ENCODE results near the gene NIN.

The NIN gene

GRCh38 chr14:50763382-50764007 lies 67.5 kb downstream of the NIN start:
- in situ Hi-C loops (cut with MboI; ENCODE audit: low sequenced_read_pairs), result no loop called here

GRCh38 chr14:50762931-50763300 lies 68.0 kb downstream of the NIN start:
- in situ Hi-C loops (cut with MboI; ENCODE audit: low sequenced_read_pairs), result no loop called here

GRCh38 chr14:50762001-50762930 lies 68.7 kb downstream of the NIN start:
- in situ Hi-C loops (cut with MboI; ENCODE audit: low sequenced_read_pairs), result no loop called here

- in situ Hi-C loops (cut with MboI; ENCODE audit: low sequenced_read_pairs), result no loop called here
Observed at GRCh38 chr14:50759800-50760543, 71.0 kb downstream of the NIN start.

GRCh38 chr14:50758945-50759344 lies 72.0 kb downstream of the NIN start:
- in situ Hi-C loops (cut with MboI; ENCODE audit: low sequenced_read_pairs), result no loop called here

- in situ Hi-C loops (cut with MboI; ENCODE audit: low sequenced_read_pairs), result no loop called here
Observed at GRCh38 chr14:50758305-50758704, 72.7 kb downstream of the NIN start.

- in situ Hi-C loops (cut with MboI; ENCODE audit: low sequenced_read_pairs), result no loop called here
Observed at GRCh38 chr14:50757702-50758101, 73.3 kb downstream of the NIN start.

GRCh38 chr14:50756300-50756699 lies 74.7 kb downstream of the NIN start:
- in situ Hi-C loops (cut with MboI; ENCODE audit: low sequenced_read_pairs), result no loop called here

- in situ Hi-C loops (cut with MboI; ENCODE audit: low sequenced_read_pairs), result no loop called here
Observed at GRCh38 chr14:50750323-50750722, 80.6 kb downstream of the NIN start.

GRCh38 chr14:50745401-50746058 lies 85.4 kb downstream of the NIN start:
- in situ Hi-C loops (cut with MboI; ENCODE audit: low sequenced_read_pairs), result no loop called here

- in situ Hi-C loops (cut with MboI; ENCODE audit: low sequenced_read_pairs), result no loop called here
Observed at GRCh38 chr14:50744231-50744630, 86.7 kb downstream of the NIN start.

GRCh38 chr14:50741567-50741966 lies 89.4 kb downstream of the NIN start:
- in situ Hi-C loops (cut with MboI; ENCODE audit: low sequenced_read_pairs), result no loop called here

GRCh38 chr14:50740856-50741255 lies 90.1 kb downstream of the NIN start:
- in situ Hi-C loops (cut with MboI; ENCODE audit: low sequenced_read_pairs), result no loop called here

- in situ Hi-C loops (cut with MboI; ENCODE audit: low sequenced_read_pairs), result no loop called here
Observed at GRCh38 chr14:50739186-50739585, 91.8 kb downstream of the NIN start.

- in situ Hi-C loops (cut with MboI; ENCODE audit: low sequenced_read_pairs), result no loop called here
Observed at GRCh38 chr14:50736932-50737419, 94.0 kb downstream of the NIN start.

GRCh38 chr14:50734950-50735695 lies 95.8 kb downstream of the NIN start:
- in situ Hi-C loops (cut with MboI; ENCODE audit: low sequenced_read_pairs), result no loop called here

- in situ Hi-C loops (cut with MboI; ENCODE audit: low sequenced_read_pairs), result no loop called here
Observed at GRCh38 chr14:50733494-50733893, 97.5 kb downstream of the NIN start.

GRCh38 chr14:50728836-50729235 lies 102.1 kb downstream of the NIN start:
- in situ Hi-C loops (cut with MboI; ENCODE audit: low sequenced_read_pairs), result no loop called here

- in situ Hi-C loops (cut with MboI; ENCODE audit: low sequenced_read_pairs), result no loop called here
Observed at GRCh38 chr14:50726372-50727107, 104.4 kb downstream of the NIN start.

- in situ Hi-C loops (cut with MboI; ENCODE audit: low sequenced_read_pairs), result no loop called here
Observed at GRCh38 chr14:50725761-50726160, 105.2 kb downstream of the NIN start.

All from hTERT RPE-1 (cell line).